Gastroesophageal sphincter (tissue), 4 donors: ENCODE measurements around the gene IL9. TPM values are rescaled to one million over a fixed set of nuclear protein-coding genes. Genes with fewer than 3 reads are reported as not detected.

Experiments
- ATAC-seq: fragments of 150-250 bp; one replicate; pipeline ENCODE4 v1.9.1; 2016; ENCODE audit warnings: mild to moderate bottlenecking, moderate library complexity
- H3K27ac ChIP-seq, 4 donors: fragments of 200-600 bp; sonication (generic) in 3 of 4; 1 replicate in 3 of 4; 2 replicates in 1 of 4; pipeline ENCODE4 v1.5.1; 2016 to 2019
- H3K27me3 ChIP-seq: fragments of 200-600 bp; sonication (generic); one replicate; pipeline ENCODE4 v1.5.1; 2019
- H3K36me3 ChIP-seq, 2 donors: fragments of 200-600 bp; sonication (generic); one replicate each; pipeline ENCODE4 v1.5.1; 2019; ENCODE audit warnings: control low read depth in 1 of 2
- H3K4me1 ChIP-seq, 3 donors: fragments of 200-600 bp; sonication (generic); 1 replicate in 2 of 3; 2 replicates in 1 of 3; pipeline ENCODE4 v1.5.1; 2016 to 2019; ENCODE audit warnings: control low read depth in 2 of 3
- H3K4me3 ChIP-seq, 2 donors: fragments of 200-600 bp; sonication (generic); one replicate each; pipeline ENCODE4 v1.5.1; 2019; ENCODE audit warnings: mild to moderate bottlenecking in 1 of 2, moderate library complexity in 1 of 2
- H3K9me3 ChIP-seq, 3 donors: fragments of 200-600 bp; sonication (generic); one replicate each; pipeline ENCODE4 v1.5.1; 2017 to 2019; ENCODE audit warnings: control low read depth in 2 of 3
- EP300 ChIP-seq: sonication (generic); formaldehyde crosslinking; IDR thresholded peaks from one replicate; pipeline ENCODE4 v1.6.1; 2017; ENCODE audit warnings: antibody characterized with exemption, mild to moderate bottlenecking
- POLR2A ChIP-seq, 2 donors: fragments of 450-650 bp; IDR thresholded peaks; one replicate each; pipeline ENCODE4 v1.6.1; 2017; ENCODE audit warnings: antibody characterized with exemption in 2 of 2, mild to moderate bottlenecking in 2 of 2, moderate library complexity in 1 of 2
- POLR2AphosphoS5 ChIP-seq: sonication (generic); formaldehyde crosslinking; IDR thresholded peaks from one replicate; pipeline ENCODE4 v1.6.1; 2017; ENCODE audit warnings: antibody characterized with exemption
- WGBS, 2 donors: methylation state at CpG; one replicate each; pipeline ENCODE4 v1.1.5; 2018; ENCODE audit warnings: low coverage in 1 of 2; 5-methylcytosine and 5-hydroxymethylcytosine counted together
- total RNA-seq, 4 donors: library from RNA; depleted of rRNA; stranded (reverse); fragments of >200 nt; gene quantifications; one replicate each; pipeline ENCODE4 v1.1.0, GENCODE V29; 2016
- TF ChIP-seq, protein P1 (sequence below), 4 experiments: fragments of 200-600 bp in 2 of 4; fragments of 450-650 bp in 2 of 4; sonication (generic) in 1 of 4; IDR thresholded peaks; one replicate each; pipeline ENCODE4 v1.5.1; 2017 to 2019; ENCODE audit warnings: antibody characterized with exemption in 4 of 4, mild to moderate bottlenecking in 2 of 4, moderate library complexity in 2 of 4

The IL9 gene
- total RNA-seq, 4 donors from 2014 or later = not detected

GRCh38 chr5:135874461-135874860 lies 21.2 kb downstream of the IL9 start:
- H3K27ac ChIP-seq = no peak overlapping the region
- H3K4me1 ChIP-seq = peaks cover 0 to 22% (median 12%) of the 10 kb centered on the region in 3 donors
- no peaks in the 10 kb centered on the region for H3K9me3 ChIP-seq
- 80 to 100% methylated on average over 1 of the region's 3 CpGs for WGBS, 2 donors
- no peaks in the 10 kb centered on the region for H3K27me3 ChIP-seq
- no peak overlapping the region for H3K4me3 ChIP-seq
- H3K36me3 ChIP-seq = no peaks in the 10 kb centered on the region
- TF ChIP-seq POLR2A (IDR thresholded peaks at IDR 0.05) = no peak
- TF ChIP-seq, protein P1, sequence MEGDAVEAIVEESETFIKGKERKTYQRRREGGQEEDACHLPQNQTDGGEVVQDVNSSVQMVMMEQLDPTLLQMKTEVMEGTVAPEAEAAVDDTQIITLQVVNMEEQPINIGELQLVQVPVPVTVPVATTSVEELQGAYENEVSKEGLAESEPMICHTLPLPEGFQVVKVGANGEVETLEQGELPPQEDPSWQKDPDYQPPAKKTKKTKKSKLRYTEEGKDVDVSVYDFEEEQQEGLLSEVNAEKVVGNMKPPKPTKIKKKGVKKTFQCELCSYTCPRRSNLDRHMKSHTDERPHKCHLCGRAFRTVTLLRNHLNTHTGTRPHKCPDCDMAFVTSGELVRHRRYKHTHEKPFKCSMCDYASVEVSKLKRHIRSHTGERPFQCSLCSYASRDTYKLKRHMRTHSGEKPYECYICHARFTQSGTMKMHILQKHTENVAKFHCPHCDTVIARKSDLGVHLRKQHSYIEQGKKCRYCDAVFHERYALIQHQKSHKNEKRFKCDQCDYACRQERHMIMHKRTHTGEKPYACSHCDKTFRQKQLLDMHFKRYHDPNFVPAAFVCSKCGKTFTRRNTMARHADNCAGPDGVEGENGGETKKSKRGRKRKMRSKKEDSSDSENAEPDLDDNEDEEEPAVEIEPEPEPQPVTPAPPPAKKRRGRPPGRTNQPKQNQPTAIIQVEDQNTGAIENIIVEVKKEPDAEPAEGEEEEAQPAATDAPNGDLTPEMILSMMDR (IDR thresholded peaks at IDR 0.05) = no peak
- TF ChIP-seq POLR2AphosphoS5 = no peak
- TF ChIP-seq EP300 = no peak
- no peak for ATAC-seq

DNA sequence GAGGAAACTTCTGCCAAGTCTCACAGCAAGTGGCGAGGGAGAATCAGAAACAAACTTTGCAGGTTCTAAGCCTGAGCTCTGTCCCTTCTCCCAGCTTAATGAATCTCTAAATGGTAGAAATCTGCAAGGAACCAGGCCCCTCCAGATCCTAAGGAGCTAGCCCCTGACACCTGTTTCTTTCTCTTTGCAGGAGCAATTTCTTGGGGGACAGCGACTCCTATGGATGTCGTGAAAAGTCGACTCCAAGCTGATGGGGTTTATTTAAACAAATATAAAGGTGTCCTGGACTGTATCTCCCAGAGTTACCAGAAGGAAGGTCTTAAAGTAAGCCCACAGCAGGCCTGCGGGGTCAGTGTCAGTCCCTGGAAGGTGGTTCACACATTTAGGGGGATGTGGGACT lies 21.8 kb downstream of the IL9 start:
- Histone ChIP-seq H3K27me3 (no peaks in the 10 kb centered on the region), H3K36me3 (no peaks in the 10 kb centered on the region), H3K4me3 (no peak overlapping the region), H3K4me1 (peaks cover 0 to 18% (median 10%) of the 10 kb centered on the region in 3 donors), H3K9me3 (no peaks in the 10 kb centered on the region), H3K27ac (no peak overlapping the region)
- TF ChIP-seq, protein P1 (IDR thresholded peaks at IDR 0.05) = no peak
- TF ChIP-seq POLR2A (IDR thresholded peaks at IDR 0.05) (no peak), POLR2AphosphoS5 (no peak), EP300 (no peak)
- 77 to 100% methylated on average over 1 to 5 of the region's 5 CpGs for WGBS, 2 donors
- no peak for ATAC-seq

GRCh38 chr5:135871268-135871915 lies 24.2 kb downstream of the IL9 start:
- TF ChIP-seq, protein P1 (IDR thresholded peaks at IDR 0.05) = no peak
- no peak for TF ChIP-seq POLR2A (IDR thresholded peaks at IDR 0.05)
- no peak for TF ChIP-seq POLR2AphosphoS5
- no peak for TF ChIP-seq EP300
- WGBS, 2 donors = 59 to 80% methylated on average over 2 to 3 of the region's 11 CpGs
- ATAC-seq = no peak
- no peaks in the 10 kb centered on the region for H3K36me3 ChIP-seq
- H3K4me1 ChIP-seq = no peaks in the 10 kb centered on the region
- no peaks in the 10 kb centered on the region for H3K27me3 ChIP-seq
- no peak overlapping the region for H3K4me3 ChIP-seq
- H3K9me3 ChIP-seq = no peaks in the 10 kb centered on the region
- no peak overlapping the region for H3K27ac ChIP-seq

DNA sequence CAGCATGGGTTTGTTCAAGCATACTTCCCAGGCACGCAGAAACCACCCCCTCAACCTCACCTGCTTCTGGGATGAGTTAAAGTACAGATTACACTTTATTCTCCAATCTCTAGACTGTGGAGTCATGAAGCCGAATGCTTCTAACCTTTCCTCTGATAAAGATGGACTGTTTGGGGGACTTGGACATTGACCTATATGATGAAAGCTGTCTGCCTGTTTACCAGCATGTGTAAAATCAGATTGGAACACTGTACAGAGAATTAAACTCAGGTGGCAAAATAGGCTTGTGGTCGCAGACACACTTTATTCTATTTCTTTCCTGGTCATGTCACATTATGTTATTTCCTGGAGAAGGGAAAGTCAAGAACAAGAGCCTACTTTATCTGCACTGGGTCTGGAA lies 25.7 kb downstream of the IL9 start:
- Histone ChIP-seq H3K27ac (no peak overlapping the region), H3K4me3 (no peak overlapping the region), H3K27me3 (no peaks in the 10 kb centered on the region), H3K9me3 (no peaks in the 10 kb centered on the region), H3K36me3 (no peaks in the 10 kb centered on the region), H3K4me1 (no peaks in the 10 kb centered on the region)
- TF ChIP-seq POLR2A (IDR thresholded peaks at IDR 0.05) = no peak
- no peak for TF ChIP-seq EP300
- TF ChIP-seq POLR2AphosphoS5 = no peak
- TF ChIP-seq, protein P1 (IDR thresholded peaks at IDR 0.05) = no peak
- no peak for ATAC-seq
- WGBS, 2 donors = 67 to 90% methylated on average over 1 to 3 of the region's 3 CpGs

GRCh38 chr5:135869276-135869675 lies 26.4 kb downstream of the IL9 start:
- WGBS, 2 donors = 76 to 83% methylated on average over 1 of the region's 2 CpGs
- ATAC-seq = no peak

More at GRCh38 chr5:135869276-135869675, 26.4 kb downstream of the IL9 start:
- TF ChIP-seq POLR2A (IDR thresholded peaks at IDR 0.05) (no peak), EP300 (no peak), POLR2AphosphoS5 (no peak)
- TF ChIP-seq, protein P1 (IDR thresholded peaks at IDR 0.05) = no peak
- Histone ChIP-seq H3K27ac (no peak overlapping the region), H3K4me1 (no peaks in the 10 kb centered on the region), H3K4me3 (no peak overlapping the region), H3K27me3 (no peaks in the 10 kb centered on the region), H3K9me3 (peaks cover 0 to 3% (median 0%) of the 10 kb centered on the region in 3 donors), H3K36me3 (no peaks in the 10 kb centered on the region)
